HEK293 (cell line): ENCODE results near the gene PLEKHA3.

Experiments
- CTCF ChIA-PET: fragments of 350-600 bp; formaldehyde crosslinking; extraction: SDS; loops from one replicate; lab custom pipeline; 2021; ENCODE audit warnings: antibody characterized with exemption; lab: Yijun Ruan, JAX
- POLR2A ChIA-PET: fragments of 300-600 bp; formaldehyde crosslinking; extraction: SDS; loops from one replicate; lab custom pipeline; 2020; ENCODE audit warnings: antibody characterized with exemption, inconsistent platforms; lab: Yijun Ruan, JAX
- H3K27ac ChIP-seq: fragments of 200-500 bp; sonication (Bioruptor generic); 2 replicates; pipeline ENCODE4 v1.5.1; 2014; ENCODE audit warnings: low read depth, low read length, control low read depth, inconsistent platforms; ENCODE audit errors: extremely low read depth
- H3K36me3 ChIP-seq, 2 experiments: fragments of 200-500 bp in 1 of 2; sonication (Bioruptor generic) in 1 of 2; 1 replicate in 1 of 2; 2 replicates in 1 of 2; pipeline ENCODE4 v1.5.1; 2014 to 2017; ENCODE audit warnings: inconsistent platforms in 2 of 2, low read length in 2 of 2; ENCODE audit not compliant: control insufficient read depth in 2 of 2, insufficient read depth in 1 of 2
- H3K4me1 ChIP-seq: fragments of 200-500 bp; sonication (Bioruptor generic); 2 replicates; pipeline ENCODE4 v1.5.1; 2014; ENCODE audit warnings: mild to moderate bottlenecking, low read length, inconsistent platforms; ENCODE audit not compliant: control insufficient read depth, insufficient read depth
- H3K4me3 ChIP-seq: 2 replicates; pipeline ENCODE4 v1.5.1; 2011; ENCODE audit warnings: low read depth, mild to moderate bottlenecking, control low read depth, low read length, moderate library complexity
- H3K9me3 ChIP-seq: fragments of 200-500 bp; sonication (Bioruptor generic); 2 replicates; pipeline ENCODE4 v1.5.1; 2014; ENCODE audit warnings: low read depth, low read length, inconsistent platforms; ENCODE audit not compliant: control insufficient read depth, insufficient read depth
- HOXD13 ChIP-seq: sonication (generic); formaldehyde crosslinking; IDR thresholded peaks from 2 replicates; pipeline ENCODE4 v1.8.0; 2022; ENCODE audit warnings: missing genetic modification reagents, borderline replicate concordance
- KLF7 ChIP-seq: fragments of 450-650 bp; formaldehyde crosslinking; IDR thresholded peaks from 2 replicates; pipeline ENCODE4 v1.5.1; 2016; ENCODE audit warnings: missing biosample characterization, missing genetic modification characterization, borderline replicate concordance
- RBAK ChIP-seq: fragments of 450-650 bp; formaldehyde crosslinking; IDR thresholded peaks from 2 replicates; pipeline ENCODE4 v1.5.1; 2016; ENCODE audit warnings: missing biosample characterization, missing genetic modification characterization
- SALL2 ChIP-seq: fragments of 450-650 bp; formaldehyde crosslinking; IDR thresholded peaks from 2 replicates; pipeline ENCODE4 v1.5.0; 2017; ENCODE audit warnings: missing biosample characterization, mild to moderate bottlenecking, missing genetic modification characterization, borderline replicate concordance
- ZFP3 ChIP-seq: fragments of 450-650 bp; formaldehyde crosslinking; IDR thresholded peaks from 2 replicates; pipeline ENCODE4 v1.5.1; 2016; ENCODE audit warnings: low read depth, missing biosample characterization, missing genetic modification characterization
- ZNF155 ChIP-seq: fragments of 450-650 bp; formaldehyde crosslinking; IDR thresholded peaks from 2 replicates; pipeline ENCODE4 v1.5.1; 2016; ENCODE audit warnings: missing biosample characterization, missing genetic modification characterization
- ZNF175 ChIP-seq: fragments of 450-650 bp; formaldehyde crosslinking; IDR thresholded peaks from 2 replicates; pipeline ENCODE4 v1.5.1; 2016; ENCODE audit warnings: missing biosample characterization, missing genetic modification characterization
- ZNF19 ChIP-seq: fragments of 450-650 bp; formaldehyde crosslinking; IDR thresholded peaks from 2 replicates; pipeline ENCODE4; 2016; ENCODE audit warnings: missing biosample characterization, missing genetic modification characterization, low read depth
- ZNF223 ChIP-seq: fragments of 450-650 bp; formaldehyde crosslinking; IDR thresholded peaks from 2 replicates; pipeline ENCODE4 v1.5.1; 2016; ENCODE audit warnings: missing biosample characterization, missing genetic modification characterization
- ZNF24 ChIP-seq: fragments of 450-650 bp; formaldehyde crosslinking; IDR thresholded peaks from 2 replicates; pipeline ENCODE4 v1.5.1; 2016; ENCODE audit warnings: missing biosample characterization, missing genetic modification characterization
- ZNF292 ChIP-seq: fragments of 450-650 bp; formaldehyde crosslinking; IDR thresholded peaks from 2 replicates; pipeline ENCODE4 v1.5.1; 2016; ENCODE audit warnings: low read depth, missing biosample characterization, missing genetic modification characterization, borderline replicate concordance
- ZNF335 ChIP-seq: fragments of 450-650 bp; formaldehyde crosslinking; conservative IDR thresholded peaks from 2 replicates; pipeline ENCODE4 v1.5.1; 2016; ENCODE audit warnings: missing biosample characterization, missing genetic modification characterization
- ZNF366 ChIP-seq: fragments of 450-650 bp; formaldehyde crosslinking; conservative IDR thresholded peaks from 2 replicates; pipeline ENCODE4 v1.5.1; 2016; ENCODE audit warnings: missing biosample characterization, missing genetic modification characterization
- ZNF404 ChIP-seq: fragments of 450-650 bp; formaldehyde crosslinking; IDR thresholded peaks from 2 replicates; pipeline ENCODE4 v1.5.1; 2017; ENCODE audit warnings: missing biosample characterization, missing genetic modification characterization
- ZNF501 ChIP-seq: fragments of 450-650 bp; formaldehyde crosslinking; IDR thresholded peaks from 2 replicates; pipeline ENCODE4 v1.5.1; 2016; ENCODE audit warnings: missing biosample characterization, missing genetic modification characterization
- ZNF529 ChIP-seq: fragments of 450-650 bp; formaldehyde crosslinking; IDR thresholded peaks from 2 replicates; pipeline ENCODE4 v1.5.1; 2017; ENCODE audit warnings: missing genetic modification characterization, missing biosample characterization; ENCODE audit not compliant: insufficient replicate concordance
- ZNF571 ChIP-seq: fragments of 450-650 bp; formaldehyde crosslinking; IDR thresholded peaks from 2 replicates; pipeline ENCODE4 v1.5.0; 2017; ENCODE audit warnings: missing biosample characterization, missing genetic modification characterization
- ZNF610 ChIP-seq: fragments of 450-650 bp; formaldehyde crosslinking; IDR thresholded peaks from 2 replicates; pipeline ENCODE4 v1.5.1; 2016; ENCODE audit warnings: missing biosample characterization, missing genetic modification characterization, borderline replicate concordance
- ZNF660 ChIP-seq: fragments of 450-650 bp; IDR thresholded peaks from 2 replicates; pipeline ENCODE4 v1.5.1; 2018; ENCODE audit warnings: missing biosample characterization, mild to moderate bottlenecking, missing genetic modification characterization
- ZNF677 ChIP-seq: fragments of 450-650 bp; IDR thresholded peaks from 2 replicates; pipeline ENCODE4 v1.5.0; 2018; ENCODE audit warnings: missing biosample characterization, mild to moderate bottlenecking, missing genetic modification characterization, moderate library complexity
- ZNF76 ChIP-seq: fragments of 450-650 bp; formaldehyde crosslinking; IDR thresholded peaks from 2 replicates; pipeline ENCODE4; 2016; ENCODE audit warnings: low read depth, missing biosample characterization, missing genetic modification characterization, borderline replicate concordance
- ZNF777 ChIP-seq: fragments of 450-650 bp; formaldehyde crosslinking; IDR thresholded peaks from 2 replicates; pipeline ENCODE4 v1.5.1; 2017; ENCODE audit warnings: missing biosample characterization, missing genetic modification characterization, borderline replicate concordance
- ZNF837 ChIP-seq: fragments of 450-650 bp; formaldehyde crosslinking; IDR thresholded peaks from 2 replicates; pipeline ENCODE4 v1.5.1; 2016; ENCODE audit warnings: missing biosample characterization, missing genetic modification characterization
- TF ChIP-seq, protein P1 (sequence below): fragments of 450-650 bp; formaldehyde crosslinking; IDR thresholded peaks from 2 replicates; pipeline ENCODE4 v1.5.1; 2016; ENCODE audit warnings: missing biosample characterization, missing genetic modification characterization
- TF ChIP-seq, protein P2 (sequence below): fragments of 450-650 bp; formaldehyde crosslinking; IDR thresholded peaks from 2 replicates; pipeline ENCODE4 v1.5.1; 2016; ENCODE audit warnings: missing biosample characterization, missing genetic modification characterization

Gene PLEKHA3

DNA sequence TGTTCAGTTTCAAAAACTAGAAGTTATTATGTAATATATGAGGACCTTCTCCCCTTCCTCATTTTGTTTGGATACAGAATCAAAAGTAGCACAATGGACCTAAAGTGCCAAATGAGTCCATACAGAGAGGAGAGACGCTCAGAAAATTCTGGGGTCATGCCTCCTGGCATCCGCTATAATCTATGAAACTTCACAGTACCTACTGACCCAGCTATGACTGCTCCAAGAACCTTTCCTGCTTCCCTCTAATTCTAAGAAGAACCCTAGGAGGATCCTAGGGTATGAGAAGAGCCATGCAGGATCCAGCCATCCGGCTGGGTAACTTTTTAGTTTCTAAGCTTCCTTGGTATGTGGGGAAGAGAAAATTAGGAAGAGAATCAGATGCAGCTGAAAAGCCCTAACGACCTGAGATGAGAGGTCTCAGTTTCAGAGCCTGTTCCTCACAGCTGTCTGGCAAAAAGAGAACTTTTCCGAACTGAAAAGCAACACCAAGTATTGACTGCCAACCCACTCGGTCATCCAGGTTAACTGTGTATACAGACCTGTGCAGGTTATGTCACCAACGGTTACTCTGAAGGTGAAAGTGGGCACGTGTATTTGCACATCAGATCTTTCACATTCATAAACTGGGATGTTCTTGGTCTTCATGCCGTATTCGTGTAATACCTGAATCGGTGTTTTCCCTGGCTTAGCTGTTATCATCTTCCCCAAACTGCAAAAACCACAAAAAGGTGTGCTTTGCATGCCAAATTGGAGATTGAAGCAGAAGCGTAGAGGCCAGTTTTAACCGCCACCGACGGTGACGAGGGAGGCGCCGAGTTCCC lies 30.3 kb upstream of the PLEKHA3 start:
- Histone ChIP-seq H3K36me3 (peaks cover 9 to 44% of the 10 kb centered on the region in 2 experiments), H3K9me3 (no peaks in the 10 kb centered on the region), H3K4me3 (peak overlapping the region; percentile 92), H3K27ac (peak overlapping the region; percentile 83), H3K4me1 (0 out of 2 replicates have a peak, but pooled peaks cover 9% of the 10 kb centered on the region)
- ChIA-PET CTCF (interaction anchor here (0.7 to 3.3 kb wide), 4 partner anchors 35 to 144 kb away, joined by 3 to 16 read pairs (median 4); no protein-coding TSS in a partner anchor), POLR2A (interaction anchor here (0.6 to 2.1 kb wide), 8 partner anchors 15 to 337 kb away, joined by 5 to 33 read pairs (median 10); partner anchors contain the start of gene RBM45)
- TF ChIP-seq ZNF837 (tag by site-specific recombination) (no peak), HOXD13 (no peak), ZNF404 (tag by site-specific recombination) (no peak), ZNF571 (tag by site-specific recombination) (no peak), RBAK (no peak), ZNF292 (no peak), SALL2 (tag by site-specific recombination) (no peak), ZNF76 (tag by site-specific recombination) (no peak), ZNF223 (tag by site-specific recombination) (no peak), ZNF335 (tag by site-specific recombination) (0 out of 2 replicates have a peak, but pooled peaks have one; percentile 57), ZNF366 (0 out of 2 replicates have a peak, but pooled peaks have one; percentile 12), ZNF24 (tag by site-specific recombination) (no peak), ZNF529 (tag by site-specific recombination) (no peak), ZNF660 (tag by site-specific recombination) (no peak), ZNF677 (tag by site-specific recombination) (no peak), ZFP3 (tag by site-specific recombination) (no peak), ZNF610 (tag by site-specific recombination) (no peak), KLF7 (tag by site-specific recombination) (no peak), ZNF19 (tag by site-specific recombination) (no peak), ZNF501 (tag by site-specific recombination) (0 out of 2 replicates have a peak, but pooled peaks have one; percentile 23), ZNF777 (tag by site-specific recombination) (no peak), ZNF155 (tag by site-specific recombination) (no peak), ZNF175 (tag by site-specific recombination) (no peak)
- TF ChIP-seq, protein P1, sequence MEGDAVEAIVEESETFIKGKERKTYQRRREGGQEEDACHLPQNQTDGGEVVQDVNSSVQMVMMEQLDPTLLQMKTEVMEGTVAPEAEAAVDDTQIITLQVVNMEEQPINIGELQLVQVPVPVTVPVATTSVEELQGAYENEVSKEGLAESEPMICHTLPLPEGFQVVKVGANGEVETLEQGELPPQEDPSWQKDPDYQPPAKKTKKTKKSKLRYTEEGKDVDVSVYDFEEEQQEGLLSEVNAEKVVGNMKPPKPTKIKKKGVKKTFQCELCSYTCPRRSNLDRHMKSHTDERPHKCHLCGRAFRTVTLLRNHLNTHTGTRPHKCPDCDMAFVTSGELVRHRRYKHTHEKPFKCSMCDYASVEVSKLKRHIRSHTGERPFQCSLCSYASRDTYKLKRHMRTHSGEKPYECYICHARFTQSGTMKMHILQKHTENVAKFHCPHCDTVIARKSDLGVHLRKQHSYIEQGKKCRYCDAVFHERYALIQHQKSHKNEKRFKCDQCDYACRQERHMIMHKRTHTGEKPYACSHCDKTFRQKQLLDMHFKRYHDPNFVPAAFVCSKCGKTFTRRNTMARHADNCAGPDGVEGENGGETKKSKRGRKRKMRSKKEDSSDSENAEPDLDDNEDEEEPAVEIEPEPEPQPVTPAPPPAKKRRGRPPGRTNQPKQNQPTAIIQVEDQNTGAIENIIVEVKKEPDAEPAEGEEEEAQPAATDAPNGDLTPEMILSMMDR (tag by site-specific recombination), result no peak
- TF ChIP-seq, protein P2, sequence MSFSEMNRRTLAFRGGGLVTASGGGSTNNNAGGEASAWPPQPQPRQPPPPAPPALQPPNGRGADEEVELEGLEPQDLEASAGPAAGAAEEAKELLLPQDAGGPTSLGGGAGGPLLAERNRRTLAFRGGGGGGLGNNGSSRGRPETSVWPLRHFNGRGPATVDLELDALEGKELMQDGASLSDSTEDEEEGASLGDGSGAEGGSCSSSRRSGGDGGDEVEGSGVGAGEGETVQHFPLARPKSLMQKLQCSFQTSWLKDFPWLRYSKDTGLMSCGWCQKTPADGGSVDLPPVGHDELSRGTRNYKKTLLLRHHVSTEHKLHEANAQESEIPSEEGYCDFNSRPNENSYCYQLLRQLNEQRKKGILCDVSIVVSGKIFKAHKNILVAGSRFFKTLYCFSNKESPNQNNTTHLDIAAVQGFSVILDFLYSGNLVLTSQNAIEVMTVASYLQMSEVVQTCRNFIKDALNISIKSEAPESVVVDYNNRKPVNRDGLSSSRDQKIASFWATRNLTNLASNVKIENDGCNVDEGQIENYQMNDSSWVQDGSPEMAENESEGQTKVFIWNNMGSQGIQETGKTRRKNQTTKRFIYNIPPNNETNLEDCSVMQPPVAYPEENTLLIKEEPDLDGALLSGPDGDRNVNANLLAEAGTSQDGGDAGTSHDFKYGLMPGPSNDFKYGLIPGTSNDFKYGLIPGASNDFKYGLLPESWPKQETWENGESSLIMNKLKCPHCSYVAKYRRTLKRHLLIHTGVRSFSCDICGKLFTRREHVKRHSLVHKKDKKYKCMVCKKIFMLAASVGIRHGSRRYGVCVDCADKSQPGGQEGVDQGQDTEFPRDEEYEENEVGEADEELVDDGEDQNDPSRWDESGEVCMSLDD (tag by site-specific recombination), result no peak
